AG10803 (cell line): ENCODE data around the gene MPI.

Source experiments
- DNase-seq: peaks from one replicate; pipeline ENCODE4 v3.0.0; 2010; ENCODE audit warnings: low read depth
- H3K4me3 ChIP-seq: 2 replicates; pipeline ENCODE4 v1.5.1; 2011; ENCODE audit warnings: mild to moderate bottlenecking, low read length, control low read depth
- CTCF ChIP-seq: conservative IDR thresholded peaks from 2 replicates; pipeline ENCODE4 v1.5.1; 2011; ENCODE audit warnings: mild to moderate bottlenecking, low read length, control low read depth, inconsistent platforms

MPI gene

GRCh38 chr15:74870436-74871215, 19.2 kb upstream of the MPI start:
- TF ChIP-seq CTCF, result no peak
- DNase-seq, result peak; percentile 22
- H3K4me3 ChIP-seq, result no peak overlapping the region

GRCh38 chr15:74872702-74873035, 17.2 kb upstream of the MPI start:
- DNase-seq, result no peak
- no peak for TF ChIP-seq CTCF
- peak overlapping the region; percentile 94 for H3K4me3 ChIP-seq

- peak; percentile 94 for DNase-seq
- H3K4me3 ChIP-seq, result peak within 1 kb of the TSS; percentile 94
- no peak for TF ChIP-seq CTCF
These were observed 16.6 kb upstream of the MPI start, which contains the start of gene SCAMP2 for GRCh38 chr15:74873036-74873755. Gene SCAMP2 (minus strand): TSS chr15:74873365. CDS start chr15:74873255, 110 bp downstream.

- peak; percentile 16 for DNase-seq
- H3K4me3 ChIP-seq, result peak overlapping the region; percentile 94
- TF ChIP-seq CTCF, result no peak
These were observed 16.0 kb upstream of the MPI start for GRCh38 chr15:74873756-74874424.

- H3K4me3 ChIP-seq, result no peak overlapping the region
- no peak for DNase-seq
- TF ChIP-seq CTCF, result no peak
These were observed 11.6 kb upstream of the MPI start for GRCh38 chr15:74878273-74878672.

GRCh38 chr15:74882528-74882927, 7.3 kb upstream of the MPI start:
- TF ChIP-seq CTCF, result no peak
- H3K4me3 ChIP-seq, result no peak overlapping the region
- DNase-seq, result no peak
